HepG2 (cell line): ENCODE results near the gene PIGO. TPM values are rescaled to one million over a fixed set of nuclear protein-coding genes. Genes with fewer than 3 reads are reported as not detected.

Source experiments
- BRD4 ChIP-seq: sonication (generic); formaldehyde crosslinking; IDR thresholded peaks from 2 replicates; pipeline ENCODE4 v1.4.0; 2020; ENCODE audit warnings: missing genetic modification reagents
- CBX2 ChIP-seq, 2 experiments: fragments of 200-600 bp in 1 of 2; sonication (generic); formaldehyde crosslinking in 1 of 2; IDR thresholded peaks; 2 replicates each; pipeline versions ENCODE4 v1.7.0 to v1.8.1; 2018 to 2022; ENCODE audit warnings: low read depth in 2 of 2, low read length in 1 of 2, mild to moderate bottlenecking in 1 of 2, missing genetic modification reagents in 1 of 2
- ETV6 ChIP-seq: sonication (generic); formaldehyde crosslinking; conservative IDR thresholded peaks from 2 replicates; pipeline ENCODE4 v1.4.0; 2020; ENCODE audit warnings: missing genetic modification reagents
- HNRNPH1 ChIP-seq: fragments of 200-400 bp; formaldehyde crosslinking; optimal IDR thresholded peaks from 2 replicates; pipeline ENCODE3; 2017; ENCODE audit warnings: mild to moderate bottlenecking, low read depth, low read length
- HOXA7 ChIP-seq: sonication (generic); formaldehyde crosslinking; IDR thresholded peaks from 2 replicates; pipeline ENCODE4 v1.8.1; 2022; ENCODE audit warnings: mild to moderate bottlenecking, missing genetic modification reagents, moderate library complexity
- KLF13 ChIP-seq: sonication (generic); formaldehyde crosslinking; IDR thresholded peaks from 2 replicates; pipeline ENCODE4 v1.4.0; 2020; ENCODE audit warnings: mild to moderate bottlenecking, missing genetic modification reagents
- MAF1 ChIP-seq: sonication (generic); formaldehyde crosslinking; IDR thresholded peaks from 2 replicates; pipeline ENCODE4 v1.5.0; 2020; ENCODE audit warnings: missing genetic modification reagents, borderline replicate concordance
- PLRG1 ChIP-seq: fragments of 450-650 bp; conservative IDR thresholded peaks from 2 replicates; pipeline ENCODE4 v1.6.1; 2016
- POGZ ChIP-seq: sonication (generic); formaldehyde crosslinking; IDR thresholded peaks from 2 replicates; pipeline ENCODE4 v1.4.0; 2020; ENCODE audit warnings: mild to moderate bottlenecking, missing genetic modification reagents
- RXRA ChIP-seq: sonication (generic); formaldehyde crosslinking; IDR thresholded peaks from 2 replicates; pipeline ENCODE4 v1.5.1; 2020; ENCODE audit warnings: missing genetic modification reagents
- SMYD3 ChIP-seq: sonication (generic); formaldehyde crosslinking; IDR thresholded peaks from 2 replicates; pipeline ENCODE4 v1.8.1; 2023; ENCODE audit warnings: mild to moderate bottlenecking, missing genetic modification reagents
- TARDBP ChIP-seq: sonication (generic); formaldehyde crosslinking; IDR thresholded peaks from 2 replicates; pipeline ENCODE4 v1.8.0; 2022; ENCODE audit warnings: mild to moderate bottlenecking, missing genetic modification reagents
- TCF12 ChIP-seq, 2 experiments: fragments of 450-650 bp in 1 of 2; sonication (generic) in 1 of 2; formaldehyde crosslinking in 1 of 2; IDR thresholded peaks; 2 replicates each; pipeline versions ENCODE4 v1.6.1 to v1.8.0; 2017 to 2022; ENCODE audit warnings: antibody characterized with exemption in 1 of 2, mild to moderate bottlenecking in 1 of 2, missing genetic modification reagents in 1 of 2, moderate library complexity in 1 of 2
- TCF7 ChIP-seq: sonication (generic); IDR thresholded peaks from 2 replicates; pipeline ENCODE4 v1.6.1; 2016; ENCODE audit warnings: antibody characterized with exemption, low read depth
- ZBTB8A ChIP-seq: sonication (generic); formaldehyde crosslinking; IDR thresholded peaks from 2 replicates; pipeline ENCODE4 v1.4.0; 2020; ENCODE audit warnings: mild to moderate bottlenecking, low read depth, missing genetic modification reagents, borderline replicate concordance
- ZC3H13 ChIP-seq: sonication (generic); formaldehyde crosslinking; IDR thresholded peaks from 2 replicates; pipeline ENCODE4 v1.8.1; 2023; ENCODE audit warnings: mild to moderate bottlenecking, missing genetic modification reagents, moderate library complexity
- ZC3H4 ChIP-seq: sonication (generic); formaldehyde crosslinking; IDR thresholded peaks from 2 replicates; pipeline ENCODE4 v1.4.0; 2020; ENCODE audit warnings: missing genetic modification reagents, borderline replicate concordance
- ZKSCAN1 ChIP-seq: fragments of 150-350 bp; IDR thresholded peaks from 2 replicates; pipeline ENCODE4 v1.6.1; 2014; ENCODE audit warnings: low read length
- ZNF143 ChIP-seq: sonication (generic); formaldehyde crosslinking; IDR thresholded peaks from 2 replicates; pipeline ENCODE4 v1.4.0; 2020; ENCODE audit warnings: missing genetic modification reagents
- ZNF235 ChIP-seq: sonication (generic); formaldehyde crosslinking; IDR thresholded peaks from 2 replicates; pipeline ENCODE4 v1.8.1; 2023; ENCODE audit warnings: mild to moderate bottlenecking, missing genetic modification reagents, borderline replicate concordance
- ZNF496 ChIP-seq: sonication (generic); formaldehyde crosslinking; IDR thresholded peaks from 2 replicates; pipeline ENCODE4 v1.8.1; 2023; ENCODE audit warnings: mild to moderate bottlenecking, moderate library complexity, missing genetic modification reagents; ENCODE audit not compliant: insufficient replicate concordance
- polyA plus RNA-seq, 8 experiments: library from polyadenylated mRNA; depleted of rRNA in 3 of 8; stranded (reverse) in 7 of 8; unstranded in 1 of 8; fragments of >200 nt; fragmentation: Illumina TruSeq in 4 of 8; extraction: Trizol in 4 of 8; gene quantifications; 2 replicates each; pipeline versions ENCODE4 v1.2.1 to v1.2.3, GENCODE V29; 2011 to 2016; ENCODE audit warnings: low read depth in 4 of 8, missing spikeins in 1 of 8, mixed read lengths in 1 of 8; ENCODE audit not compliant: insufficient read depth in 1 of 8
- total RNA-seq, 5 experiments: library from RNA; depleted of rRNA; stranded (reverse); fragments of >200 nt; fragmentation: Illumina TruSeq; extraction: Trizol; gene quantifications; 2 replicates each; pipeline ENCODE4 v1.2.3, GENCODE V29; 2016; ENCODE audit warnings: low read depth in 1 of 5
- TF ChIP-seq, protein P1 (sequence below): sonication (generic); formaldehyde crosslinking; IDR thresholded peaks from 2 replicates; pipeline ENCODE4 v1.4.0; 2020; ENCODE audit warnings: missing genetic modification reagents, borderline replicate concordance
- TF ChIP-seq, protein P2 (sequence below): sonication (generic); formaldehyde crosslinking; IDR thresholded peaks from 2 replicates; pipeline ENCODE4 v1.4.0; 2020; ENCODE audit warnings: missing genetic modification reagents, borderline replicate concordance
- TF ChIP-seq, protein P3 (sequence below): sonication (generic); formaldehyde crosslinking; IDR thresholded peaks from 2 replicates; pipeline ENCODE4 v1.4.0; 2020; ENCODE audit warnings: missing genetic modification reagents
- TF ChIP-seq, protein P4 (sequence below): sonication (generic); formaldehyde crosslinking; IDR thresholded peaks from 2 replicates; pipeline ENCODE4 v1.8.0; 2023; ENCODE audit warnings: mild to moderate bottlenecking, missing genetic modification reagents

PIGO gene
- total and polyA plus RNA-seq, 2 of the 13 experiments (the other 11 are each of a cell fraction or from before 2014, with no cell fraction given) = 20.5 to 26.2 TPM

DNA sequence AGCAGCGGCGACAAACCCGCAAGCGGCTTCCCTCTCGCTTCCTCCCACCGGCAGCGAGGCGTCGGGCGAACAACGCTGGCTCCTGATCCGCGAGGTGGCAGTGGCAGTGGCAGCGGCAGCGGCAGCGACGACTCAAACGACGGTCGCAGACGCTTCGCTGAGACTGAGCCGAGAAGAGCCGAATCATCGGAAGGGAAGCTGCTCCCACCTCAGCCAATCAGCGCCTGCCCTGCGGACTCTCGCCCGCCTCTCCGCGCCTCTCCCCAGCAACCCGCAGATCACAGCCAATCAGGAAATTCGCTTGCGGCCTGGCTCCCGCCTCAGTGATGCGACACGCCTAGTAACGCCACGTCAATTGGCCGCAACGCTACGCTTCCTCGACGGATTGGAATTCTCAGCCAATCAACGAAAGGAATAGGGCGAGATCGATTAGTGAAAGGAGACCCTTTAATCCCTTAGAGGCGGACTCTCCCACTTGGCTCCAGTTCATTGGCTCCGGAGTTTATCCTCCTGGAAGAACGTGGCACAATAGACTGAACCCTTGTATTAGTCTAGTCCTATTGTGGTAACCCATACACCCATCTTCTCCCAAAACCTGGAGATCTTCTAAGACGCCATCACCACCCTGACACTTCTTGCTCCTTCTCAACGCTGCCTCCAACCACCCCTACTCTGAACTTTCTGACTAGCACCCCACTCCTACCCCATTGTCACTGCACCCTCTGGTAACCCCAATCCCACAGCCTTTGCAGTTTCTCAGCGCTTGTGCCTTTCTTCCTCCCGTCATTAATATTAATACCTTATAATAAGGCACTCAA lies 23.7 kb downstream of the PIGO start, which contains the start of gene VCP (continued):
- TF ChIP-seq HNRNPH1 (no peak), POGZ (CRISPR knock-in tag) (peak; percentile 65; the same call in 1 of the 2 replicates), ZKSCAN1 (no peak), HOXA7 (CRISPR knock-in tag) (no peak), ETV6 (CRISPR knock-in tag) (no peak), BRD4 (CRISPR knock-in tag) (peak; percentile 46; the same call in 1 of the 2 replicates), RXRA (CRISPR knock-in tag) (0 out of 2 replicates have a peak, but pooled peaks have one; percentile 11), ZC3H4 (CRISPR knock-in tag) (no peak; the same call in 1 of the 2 replicates), TCF7 (no peak), ZNF235 (CRISPR knock-in tag) (no peak), CBX2 (IDR thresholded peaks at IDR 0.05; ENCODE audit: low read depth, low read length) (no peak), CBX2 (CRISPR knock-in tag; IDR thresholded peaks at IDR 0.05; ENCODE audit: low read depth) (no peak), TARDBP (CRISPR knock-in tag) (no peak), ZNF496 (CRISPR knock-in tag) (no peak), PLRG1 (no peak), ZC3H13 (CRISPR knock-in tag) (no peak), SMYD3 (CRISPR knock-in tag) (no peak), MAF1 (CRISPR knock-in tag) (no peak), KLF13 (CRISPR knock-in tag) (no peak), TCF12 (IDR thresholded peaks at IDR 0.05) (no peak), TCF12 (CRISPR knock-in tag; IDR thresholded peaks at IDR 0.05) (no peak), ZNF143 (no peak), ZBTB8A (CRISPR knock-in tag) (no peak)
- TF ChIP-seq, protein P1, sequence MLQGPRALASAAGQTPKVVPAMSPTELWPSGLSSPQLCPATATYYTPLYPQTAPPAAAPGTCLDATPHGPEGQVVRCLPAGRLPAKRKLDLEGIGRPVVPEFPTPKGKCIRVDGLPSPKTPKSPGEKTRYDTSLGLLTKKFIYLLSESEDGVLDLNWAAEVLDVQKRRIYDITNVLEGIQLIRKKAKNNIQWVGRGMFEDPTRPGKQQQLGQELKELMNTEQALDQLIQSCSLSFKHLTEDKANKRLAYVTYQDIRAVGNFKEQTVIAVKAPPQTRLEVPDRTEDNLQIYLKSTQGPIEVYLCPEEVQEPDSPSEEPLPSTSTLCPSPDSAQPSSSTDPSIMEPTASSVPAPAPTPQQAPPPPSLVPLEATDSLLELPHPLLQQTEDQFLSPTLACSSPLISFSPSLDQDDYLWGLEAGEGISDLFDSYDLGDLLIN (CRISPR knock-in tag) = 0 out of 2 replicates have a peak, but pooled peaks have one; percentile 53
- TF ChIP-seq, protein P2, sequence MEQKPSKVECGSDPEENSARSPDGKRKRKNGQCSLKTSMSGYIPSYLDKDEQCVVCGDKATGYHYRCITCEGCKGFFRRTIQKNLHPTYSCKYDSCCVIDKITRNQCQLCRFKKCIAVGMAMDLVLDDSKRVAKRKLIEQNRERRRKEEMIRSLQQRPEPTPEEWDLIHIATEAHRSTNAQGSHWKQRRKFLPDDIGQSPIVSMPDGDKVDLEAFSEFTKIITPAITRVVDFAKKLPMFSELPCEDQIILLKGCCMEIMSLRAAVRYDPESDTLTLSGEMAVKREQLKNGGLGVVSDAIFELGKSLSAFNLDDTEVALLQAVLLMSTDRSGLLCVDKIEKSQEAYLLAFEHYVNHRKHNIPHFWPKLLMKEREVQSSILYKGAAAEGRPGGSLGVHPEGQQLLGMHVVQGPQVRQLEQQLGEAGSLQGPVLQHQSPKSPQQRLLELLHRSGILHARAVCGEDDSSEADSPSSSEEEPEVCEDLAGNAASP (CRISPR knock-in tag) = no peak
- TF ChIP-seq, protein P3, sequence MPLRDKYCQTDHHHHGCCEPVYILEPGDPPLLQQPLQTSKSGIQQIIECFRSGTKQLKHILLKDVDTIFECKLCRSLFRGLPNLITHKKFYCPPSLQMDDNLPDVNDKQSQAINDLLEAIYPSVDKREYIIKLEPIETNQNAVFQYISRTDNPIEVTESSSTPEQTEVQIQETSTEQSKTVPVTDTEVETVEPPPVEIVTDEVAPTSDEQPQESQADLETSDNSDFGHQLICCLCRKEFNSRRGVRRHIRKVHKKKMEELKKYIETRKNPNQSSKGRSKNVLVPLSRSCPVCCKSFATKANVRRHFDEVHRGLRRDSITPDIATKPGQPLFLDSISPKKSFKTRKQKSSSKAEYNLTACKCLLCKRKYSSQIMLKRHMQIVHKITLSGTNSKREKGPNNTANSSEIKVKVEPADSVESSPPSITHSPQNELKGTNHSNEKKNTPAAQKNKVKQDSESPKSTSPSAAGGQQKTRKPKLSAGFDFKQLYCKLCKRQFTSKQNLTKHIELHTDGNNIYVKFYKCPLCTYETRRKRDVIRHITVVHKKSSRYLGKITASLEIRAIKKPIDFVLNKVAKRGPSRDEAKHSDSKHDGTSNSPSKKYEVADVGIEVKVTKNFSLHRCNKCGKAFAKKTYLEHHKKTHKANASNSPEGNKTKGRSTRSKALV (CRISPR knock-in tag) = no peak
- TF ChIP-seq, protein P4, sequence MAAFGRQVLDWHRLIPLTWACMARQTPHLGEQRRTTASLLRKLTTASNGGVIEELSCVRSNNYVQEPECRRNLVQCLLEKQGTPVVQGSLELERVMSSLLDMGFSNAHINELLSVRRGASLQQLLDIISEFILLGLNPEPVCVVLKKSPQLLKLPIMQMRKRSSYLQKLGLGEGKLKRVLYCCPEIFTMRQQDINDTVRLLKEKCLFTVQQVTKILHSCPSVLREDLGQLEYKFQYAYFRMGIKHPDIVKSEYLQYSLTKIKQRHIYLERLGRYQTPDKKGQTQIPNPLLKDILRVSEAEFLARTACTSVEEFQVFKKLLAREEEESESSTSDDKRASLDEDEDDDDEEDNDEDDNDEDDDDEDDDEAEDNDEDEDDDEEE (CRISPR knock-in tag) = no peak
